Stomach smooth muscle (tissue), 2 donors: ENCODE results near the gene CYB5D1.
"Not testable (repeated sequence)": the region's sequence is repeated elsewhere in the genome, so short reads cannot be mapped to it uniquely, and the experiment has no call there.

ENCODE experiments used
- H3K27ac ChIP-seq: one replicate; pipeline ENCODE4 v1.7.0; 2013; ENCODE audit warnings: mild to moderate bottlenecking, low read length, inconsistent platforms
- H3K27me3 ChIP-seq, 2 donors: one replicate each; pipeline ENCODE4 v1.7.0; 2013; ENCODE audit warnings: low read length in 2 of 2; ENCODE audit not compliant: insufficient read depth in 2 of 2, control insufficient read depth in 1 of 2
- H3K36me3 ChIP-seq, 2 donors: one replicate each; pipeline ENCODE4 v1.7.0; 2013; ENCODE audit warnings: low read length in 2 of 2; ENCODE audit not compliant: control insufficient read depth in 2 of 2, insufficient read depth in 2 of 2
- H3K4me1 ChIP-seq: one replicate; pipeline ENCODE4 v1.7.0; 2013; ENCODE audit warnings: low read length; ENCODE audit not compliant: control insufficient read depth, insufficient read depth
- H3K4me3 ChIP-seq, 2 donors: one replicate each; pipeline ENCODE4 v1.7.0; 2013; ENCODE audit warnings: low read length in 2 of 2
- H3K9ac ChIP-seq, 2 donors: one replicate each; pipeline ENCODE4 v1.7.0; 2013; ENCODE audit warnings: low read length in 2 of 2, mild to moderate bottlenecking in 1 of 2
- H3K9me3 ChIP-seq, 2 donors: one replicate each; pipeline ENCODE4 v1.7.0; 2013; ENCODE audit warnings: low read length in 2 of 2; ENCODE audit not compliant: control insufficient read depth in 2 of 2
- donor health status: healthy.
- donor health status: Pancreatic carcinoma.

Gene CYB5D1

GRCh38 chr17:7864384-7864783 is 6.6 kb downstream of the CYB5D1 start:
- peaks cover 3 to 14% of the 10 kb centered on the region in 2 donors for H3K36me3 ChIP-seq
- not testable (repeated sequence) for H3K4me1 ChIP-seq, H3K4me3 ChIP-seq, H3K9ac ChIP-seq, H3K27me3 ChIP-seq, H3K9me3 ChIP-seq, H3K27ac ChIP-seq

GRCh38 chr17:7864995-7865650 is 7.3 kb downstream of the CYB5D1 start:
- Histone ChIP-seq H3K4me1 (no peaks in the 10 kb centered on the region), H3K9ac (no peak overlapping the region)

GRCh38 chr17:7867881-7868329 is 10.1 kb downstream of the CYB5D1 start:
- Histone ChIP-seq H3K9me3 (no peaks in the 10 kb centered on the region), H3K9ac (no peak overlapping the region), H3K27ac (no peak overlapping the region), H3K4me3 (no peak overlapping the region), H3K36me3 (peaks cover 0 to 7% of the 10 kb centered on the region in 2 donors), H3K27me3 (no peaks in the 10 kb centered on the region), H3K4me1 (no peaks in the 10 kb centered on the region)

More at GRCh38 chr17:7864995-7865650, 7.3 kb downstream of the CYB5D1 start:
- Histone ChIP-seq H3K9me3 (no peaks in the 10 kb centered on the region), H3K27me3 (no peaks in the 10 kb centered on the region), H3K36me3 (peaks cover 0 to 14% of the 10 kb centered on the region in 2 donors), H3K27ac (no peak overlapping the region), H3K4me3 (no peak overlapping the region)

GRCh38 chr17:7873051-7873450 is 15.2 kb downstream of the CYB5D1 start:
- Histone ChIP-seq H3K9ac (no peak overlapping the region), H3K36me3 (no peaks in the 10 kb centered on the region), H3K4me1 (no peaks in the 10 kb centered on the region), H3K27ac (no peak overlapping the region), H3K4me3 (no peak overlapping the region), H3K27me3 (no peaks in the 10 kb centered on the region), H3K9me3 (no peaks in the 10 kb centered on the region)

- no peak overlapping the region for H3K4me3 ChIP-seq
- H3K27ac ChIP-seq: no peak overlapping the region
- no peaks in the 10 kb centered on the region for H3K4me1 ChIP-seq
- H3K36me3 ChIP-seq: no peaks in the 10 kb centered on the region
- H3K9me3 ChIP-seq: no peaks in the 10 kb centered on the region
- no peaks in the 10 kb centered on the region for H3K27me3 ChIP-seq
- no peak overlapping the region for H3K9ac ChIP-seq
These were observed 18.1 kb downstream of the CYB5D1 start for GRCh38 chr17:7875804-7876370.

- H3K4me1 ChIP-seq: no peaks in the 10 kb centered on the region
- H3K4me3 ChIP-seq: no peak overlapping the region
- H3K27me3 ChIP-seq: no peaks in the 10 kb centered on the region
- no peaks in the 10 kb centered on the region for H3K9me3 ChIP-seq
- H3K36me3 ChIP-seq: no peaks in the 10 kb centered on the region
- H3K27ac ChIP-seq: no peak overlapping the region
- H3K9ac ChIP-seq: no peak overlapping the region
These were observed 20.4 kb downstream of the CYB5D1 start for GRCh38 chr17:7878234-7878633.

GRCh38 chr17:7880076-7880868 is 22.5 kb downstream of the CYB5D1 start:
- H3K4me1 ChIP-seq: no peaks in the 10 kb centered on the region
- H3K36me3 ChIP-seq: no peaks in the 10 kb centered on the region
- no peaks in the 10 kb centered on the region for H3K27me3 ChIP-seq
- H3K27ac ChIP-seq: no peak overlapping the region
- H3K4me3 ChIP-seq: no peak overlapping the region
- no peak overlapping the region for H3K9ac ChIP-seq
- no peaks in the 10 kb centered on the region for H3K9me3 ChIP-seq

GRCh38 chr17:7881276-7882054 is 23.7 kb downstream of the CYB5D1 start:
- H3K27ac ChIP-seq: no peak overlapping the region
- H3K4me1 ChIP-seq: peaks cover 10% of the 10 kb centered on the region
- H3K4me3 ChIP-seq: no peak overlapping the region
- H3K27me3 ChIP-seq: no peaks in the 10 kb centered on the region
- no peaks in the 10 kb centered on the region for H3K9me3 ChIP-seq
- no peak overlapping the region for H3K9ac ChIP-seq
- no peaks in the 10 kb centered on the region for H3K36me3 ChIP-seq

- H3K9me3 ChIP-seq: no peaks in the 10 kb centered on the region
- H3K4me3 ChIP-seq: no peak overlapping the region
- peaks cover 16% of the 10 kb centered on the region for H3K4me1 ChIP-seq
- no peak overlapping the region for H3K9ac ChIP-seq
- no peaks in the 10 kb centered on the region for H3K36me3 ChIP-seq
- no peaks in the 10 kb centered on the region for H3K27me3 ChIP-seq
- H3K27ac ChIP-seq: peak overlapping the region; percentile 31
These were observed 24.3 kb downstream of the CYB5D1 start for GRCh38 chr17:7882068-7882467.

- H3K4me3 ChIP-seq: peak overlapping the region in 1 of 2 donors; percentile 31
- H3K27me3 ChIP-seq: no peaks in the 10 kb centered on the region
- peaks cover 22% of the 10 kb centered on the region for H3K4me1 ChIP-seq
- no peak overlapping the region for H3K27ac ChIP-seq
- no peak overlapping the region for H3K9ac ChIP-seq
- no peaks in the 10 kb centered on the region for H3K36me3 ChIP-seq
- no peaks in the 10 kb centered on the region for H3K9me3 ChIP-seq
These were observed 24.8 kb downstream of the CYB5D1 start for GRCh38 chr17:7882629-7883028.
